Mononuclear cell (primary cell): ENCODE measurements around the gene VEZT. TPM values are rescaled to one million over a fixed set of nuclear protein-coding genes. Genes with fewer than 3 reads are reported as not detected.

ENCODE experiments used
- H3K27me3 ChIP-seq: 2 replicates; pipeline ENCODE4 v1.6.0; 2011; ENCODE audit warnings: low read length, control low read depth; ENCODE audit not compliant: insufficient read depth
- H3K4me1 ChIP-seq: 2 replicates; pipeline ENCODE4 v1.5.1; 2011; ENCODE audit warnings: mild to moderate bottlenecking, low read length, control low read depth; ENCODE audit not compliant: insufficient read depth
- H3K4me3 ChIP-seq: 2 replicates; pipeline ENCODE4 v1.5.1; 2011; ENCODE audit warnings: mild to moderate bottlenecking, low read length, moderate library complexity
- H3K9me3 ChIP-seq: 2 replicates; pipeline ENCODE4 v1.5.1; 2011; ENCODE audit warnings: low read depth, mild to moderate bottlenecking, control low read depth, low read length
- total RNA-seq: library from RNA; depleted of rRNA; stranded (reverse); fragments of >200 nt; gene quantifications from one replicate; pipeline ENCODE4 v1.2.3, GENCODE V29; 2012

VEZT gene
- 93.5 TPM for total RNA-seq

DNA sequence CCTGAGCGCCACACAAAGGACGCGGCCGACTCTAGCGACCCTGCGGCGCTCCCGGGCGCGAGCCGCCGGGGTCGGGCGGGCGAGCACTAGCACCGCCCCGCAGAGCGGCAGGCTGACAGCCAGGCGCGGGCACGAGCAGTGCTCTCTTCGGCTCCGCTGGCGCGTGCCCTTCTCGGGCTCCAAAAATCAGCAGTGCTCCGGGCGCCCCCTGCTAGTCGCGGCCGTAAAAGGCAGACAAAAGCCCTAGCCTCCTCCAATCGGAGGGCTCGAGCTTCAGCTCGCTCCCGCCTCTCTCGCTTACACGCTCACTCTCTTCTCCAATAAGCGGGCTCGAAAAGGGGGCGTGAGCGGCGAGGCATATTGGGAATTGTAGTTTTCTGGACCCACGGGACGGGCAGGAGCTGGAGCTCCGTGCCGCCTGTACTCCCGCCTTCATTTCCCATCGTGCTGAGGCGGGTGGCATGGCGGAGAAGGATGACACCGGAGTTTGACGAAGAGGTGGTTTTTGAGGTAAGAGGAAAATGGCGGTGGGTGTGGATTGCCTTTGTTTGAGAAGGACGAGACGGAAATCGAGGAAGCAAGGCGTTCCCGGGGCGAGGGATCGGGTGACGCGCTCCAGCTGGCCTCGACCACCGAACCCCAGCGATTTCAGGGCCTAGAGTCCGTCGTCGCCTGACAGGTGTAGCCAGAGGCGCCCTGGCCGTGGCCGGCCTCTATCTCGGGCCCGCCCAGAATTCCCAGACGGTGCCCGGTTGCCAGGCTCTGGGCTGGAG lies at the start of gene VEZT, which contains the start of gene FGD6:
Gene VEZT (plus strand): TSS at position 431 of the 773 bp plus-strand sequence. CDS start 44 bp downstream, at position 475.
Gene FGD6 (minus strand): TSS at position 91 of the 773 bp plus-strand sequence. CDS start 227 bp downstream, outside the sequence.
- no peaks in the 10 kb centered on the region for H3K27me3 ChIP-seq
- H3K9me3 ChIP-seq = no peaks in the 10 kb centered on the region
- peak within 1 kb of the TSS; percentile 92 for H3K4me3 ChIP-seq
- peaks cover 22% of the 10 kb centered on the region for H3K4me1 ChIP-seq

- Histone ChIP-seq H3K9me3 (no peaks in the 10 kb centered on the region), H3K27me3 (no peaks in the 10 kb centered on the region), H3K4me3 (no peak overlapping the region), H3K4me1 (no peaks in the 10 kb centered on the region)
These were observed 48.9 kb upstream of the VEZT start for GRCh38 chr12:95168746-95169145.

- H3K4me3 ChIP-seq = no peak overlapping the region
- no peaks in the 10 kb centered on the region for H3K4me1 ChIP-seq
- H3K9me3 ChIP-seq = no peaks in the 10 kb centered on the region
- H3K27me3 ChIP-seq = no peaks in the 10 kb centered on the region
These were observed 48.2 kb upstream of the VEZT start for GRCh38 chr12:95169368-95169767.

DNA sequence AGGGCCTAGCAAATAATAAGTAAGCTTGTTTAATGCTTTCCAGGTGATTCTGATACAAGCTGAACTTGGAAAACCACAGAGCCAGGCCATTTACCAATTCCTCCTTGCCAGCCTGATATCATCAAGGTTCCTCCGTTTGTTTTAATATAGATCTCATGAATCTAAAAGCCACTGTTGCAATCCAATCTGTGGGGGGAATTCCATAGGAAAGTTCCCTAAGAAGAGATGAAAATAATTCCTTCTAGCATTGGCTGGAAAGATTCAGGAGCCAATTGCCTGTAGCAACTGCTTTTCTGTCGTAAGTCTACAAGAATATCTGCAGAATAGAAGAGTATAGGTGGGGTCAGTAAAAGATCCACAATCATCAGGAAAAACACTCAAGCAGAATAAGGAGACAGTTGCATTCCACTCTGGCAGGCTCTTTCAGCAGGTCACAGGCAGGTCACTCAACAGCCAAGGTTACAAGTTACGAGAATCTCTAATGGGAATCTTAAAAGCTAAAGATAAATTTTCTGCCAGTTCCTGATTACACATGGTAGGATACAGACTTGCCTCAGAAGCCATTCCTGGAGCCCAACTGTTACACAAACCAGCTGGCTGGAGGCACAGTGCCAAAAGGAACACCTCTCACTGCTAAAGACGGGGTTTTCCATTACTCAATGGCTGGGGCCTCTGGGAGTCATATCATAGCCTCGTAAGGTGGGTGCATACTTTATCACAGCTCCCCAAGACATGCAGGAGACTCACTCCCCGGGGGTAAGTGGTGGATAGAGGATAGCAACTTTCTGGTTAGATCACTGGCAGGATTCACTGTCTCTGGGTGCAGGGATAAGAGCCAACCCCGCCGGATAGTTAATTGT lies 44.0 kb upstream of the VEZT start:
- H3K9me3 ChIP-seq = no peaks in the 10 kb centered on the region
- no peaks in the 10 kb centered on the region for H3K4me1 ChIP-seq
- no peaks in the 10 kb centered on the region for H3K27me3 ChIP-seq
- H3K4me3 ChIP-seq = no peak overlapping the region

DNA sequence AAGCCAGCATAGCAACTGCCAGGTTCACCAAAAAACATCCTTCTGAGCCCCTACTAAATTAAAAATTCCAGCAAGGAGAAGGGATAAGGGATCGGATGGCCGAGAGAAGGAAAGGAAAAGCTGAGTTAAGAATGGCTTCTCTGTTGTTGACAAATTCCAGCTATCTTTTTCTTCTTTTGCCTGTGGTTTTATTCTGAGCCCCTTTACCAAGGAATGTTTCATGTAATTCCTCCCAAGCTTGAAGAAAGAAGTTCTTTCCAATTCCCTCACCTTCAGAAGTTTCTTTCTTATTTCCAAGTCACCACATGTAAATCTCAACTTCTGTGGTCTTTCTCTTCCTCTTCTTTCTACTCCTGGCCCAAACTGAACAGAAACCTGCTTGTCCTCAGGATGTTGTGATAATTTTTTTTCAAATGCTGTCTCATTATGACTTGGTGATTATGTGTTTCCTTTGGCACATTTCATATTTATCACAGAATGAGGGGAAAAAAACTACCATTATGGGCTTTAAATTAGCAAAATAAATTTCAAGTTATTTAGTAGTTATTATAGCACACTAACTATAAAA lies 40.3 kb upstream of the VEZT start:
- H3K27me3 ChIP-seq = no peaks in the 10 kb centered on the region
- H3K4me3 ChIP-seq = no peak overlapping the region
- H3K4me1 ChIP-seq = no peaks in the 10 kb centered on the region
- no peaks in the 10 kb centered on the region for H3K9me3 ChIP-seq

DNA sequence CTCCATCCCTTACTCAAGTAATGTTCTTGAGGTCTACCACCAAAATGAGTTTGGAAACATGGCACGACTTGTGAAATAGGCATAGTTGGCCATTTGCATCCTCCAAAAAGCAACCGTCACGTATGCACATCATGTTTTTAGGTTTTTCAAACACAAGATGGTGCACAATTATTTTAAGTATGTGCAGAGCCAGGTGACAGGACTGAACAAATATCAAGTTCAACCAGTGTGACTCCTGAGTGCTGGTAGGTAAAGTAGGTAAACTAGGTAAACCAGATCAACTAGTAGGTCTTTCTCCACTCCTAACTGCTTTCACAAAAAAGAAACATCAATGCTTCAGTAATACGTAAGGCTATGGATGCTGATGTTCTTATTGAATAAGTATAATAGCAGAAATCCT lies 39.5 kb upstream of the VEZT start:
- Histone ChIP-seq H3K27me3 (no peaks in the 10 kb centered on the region), H3K4me3 (no peak overlapping the region), H3K4me1 (no peaks in the 10 kb centered on the region), H3K9me3 (no peaks in the 10 kb centered on the region)

GRCh38 chr12:95179011-95179410 lies 38.6 kb upstream of the VEZT start:
- H3K4me3 ChIP-seq = no peak overlapping the region
- no peaks in the 10 kb centered on the region for H3K27me3 ChIP-seq
- H3K4me1 ChIP-seq = peaks cover under 1% of the 10 kb centered on the region
- H3K9me3 ChIP-seq = no peaks in the 10 kb centered on the region

- H3K27me3 ChIP-seq = no peaks in the 10 kb centered on the region
- peaks cover 12% of the 10 kb centered on the region for H3K4me1 ChIP-seq
- H3K4me3 ChIP-seq = no peak overlapping the region
These were observed 36.5 kb upstream of the VEZT start for GRCh38 chr12:95181103-95181502.

GRCh38 chr12:95182868-95183415 lies 34.7 kb upstream of the VEZT start:
- no peaks in the 10 kb centered on the region for H3K9me3 ChIP-seq
- peaks cover 12% of the 10 kb centered on the region for H3K4me1 ChIP-seq
- H3K4me3 ChIP-seq = no peak overlapping the region
- H3K27me3 ChIP-seq = no peaks in the 10 kb centered on the region

More at GRCh38 chr12:95181103-95181502, 36.5 kb upstream of the VEZT start:
- H3K9me3 ChIP-seq = no peaks in the 10 kb centered on the region

- Histone ChIP-seq H3K9me3 (no peaks in the 10 kb centered on the region), H3K4me1 (peaks cover 12% of the 10 kb centered on the region), H3K4me3 (no peak overlapping the region), H3K27me3 (no peaks in the 10 kb centered on the region)
These were observed 33.5 kb upstream of the VEZT start for GRCh38 chr12:95184121-95184520.

DNA sequence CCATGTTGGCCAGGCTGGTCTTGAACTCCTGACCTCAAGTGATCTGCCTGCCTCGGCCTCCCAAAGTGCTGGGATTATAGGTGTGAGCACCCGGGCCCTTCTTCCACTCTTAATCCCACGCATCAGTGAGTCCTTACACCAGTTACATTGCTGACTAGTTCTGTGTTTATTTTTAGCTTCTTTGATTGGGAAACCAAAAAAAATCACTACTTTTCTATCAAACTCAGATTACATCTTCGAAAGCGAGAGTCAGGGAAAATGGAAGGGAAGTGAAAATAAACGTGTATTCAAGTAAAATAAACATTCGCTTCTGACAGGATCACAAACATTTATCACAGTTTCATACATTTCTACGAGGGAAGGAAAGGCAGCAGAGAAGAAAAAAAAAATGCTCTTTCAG lies 32.5 kb upstream of the VEZT start:
- Histone ChIP-seq H3K4me1 (peaks cover 12% of the 10 kb centered on the region), H3K4me3 (no peak overlapping the region), H3K27me3 (no peaks in the 10 kb centered on the region), H3K9me3 (no peaks in the 10 kb centered on the region)

GRCh38 chr12:95185854-95186253 lies 31.8 kb upstream of the VEZT start:
- H3K9me3 ChIP-seq = no peaks in the 10 kb centered on the region
- peaks cover 12% of the 10 kb centered on the region for H3K4me1 ChIP-seq
- H3K4me3 ChIP-seq = no peak overlapping the region
- H3K27me3 ChIP-seq = no peaks in the 10 kb centered on the region

GRCh38 chr12:95187865-95188415 lies 29.7 kb upstream of the VEZT start:
- H3K4me1 ChIP-seq = peaks cover 12% of the 10 kb centered on the region
- no peak overlapping the region for H3K4me3 ChIP-seq
- no peaks in the 10 kb centered on the region for H3K27me3 ChIP-seq
- no peaks in the 10 kb centered on the region for H3K9me3 ChIP-seq

GRCh38 chr12:95191060-95191696 lies 26.4 kb upstream of the VEZT start:
- H3K9me3 ChIP-seq = no peaks in the 10 kb centered on the region
- H3K27me3 ChIP-seq = no peaks in the 10 kb centered on the region
- H3K4me3 ChIP-seq = no peak overlapping the region
- no peaks in the 10 kb centered on the region for H3K4me1 ChIP-seq
